Measurements from ENCODE around the gene JAK1.

The JAK1 gene

DNA sequence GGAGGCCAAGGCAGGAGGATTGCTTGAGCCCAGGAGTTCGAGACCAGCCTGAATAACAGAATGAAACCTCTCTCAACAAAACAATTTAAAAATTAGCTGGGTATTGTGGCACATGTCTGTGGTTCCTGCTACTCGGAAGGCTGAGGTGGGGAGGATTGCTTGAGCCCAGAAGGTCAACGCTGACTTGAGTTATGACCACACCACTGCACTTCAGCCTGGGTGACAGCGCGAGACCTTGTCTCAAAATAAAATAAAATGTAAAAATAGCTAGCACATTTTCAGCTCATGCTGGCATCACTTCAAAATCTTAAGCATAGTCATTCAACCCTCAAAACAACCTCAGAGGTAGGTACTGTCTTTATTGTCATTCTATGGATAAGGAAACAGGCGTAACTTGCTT lies 6.4 kb downstream of the JAK1 start:
- H3K9me3 ChIP-seq (ENCODE audit: severe bottlenecking) = no peaks in the 10 kb centered on the region
- H3K36me3 ChIP-seq = no peaks in the 10 kb centered on the region
- no peak overlapping the region for H3K27ac ChIP-seq
- no peak for DNase-seq
- TF ChIP-seq CTCF (IDR thresholded peaks at IDR 0.05; ENCODE audit: low read depth, low read length) = no peak
- no peak overlapping the region for H3K4me3 ChIP-seq (ENCODE audit: low read depth, low read length)
- no peaks in the 10 kb centered on the region for H3K27me3 ChIP-seq (ENCODE audit: insufficient read depth, low read depth, severe bottlenecking)

DNA sequence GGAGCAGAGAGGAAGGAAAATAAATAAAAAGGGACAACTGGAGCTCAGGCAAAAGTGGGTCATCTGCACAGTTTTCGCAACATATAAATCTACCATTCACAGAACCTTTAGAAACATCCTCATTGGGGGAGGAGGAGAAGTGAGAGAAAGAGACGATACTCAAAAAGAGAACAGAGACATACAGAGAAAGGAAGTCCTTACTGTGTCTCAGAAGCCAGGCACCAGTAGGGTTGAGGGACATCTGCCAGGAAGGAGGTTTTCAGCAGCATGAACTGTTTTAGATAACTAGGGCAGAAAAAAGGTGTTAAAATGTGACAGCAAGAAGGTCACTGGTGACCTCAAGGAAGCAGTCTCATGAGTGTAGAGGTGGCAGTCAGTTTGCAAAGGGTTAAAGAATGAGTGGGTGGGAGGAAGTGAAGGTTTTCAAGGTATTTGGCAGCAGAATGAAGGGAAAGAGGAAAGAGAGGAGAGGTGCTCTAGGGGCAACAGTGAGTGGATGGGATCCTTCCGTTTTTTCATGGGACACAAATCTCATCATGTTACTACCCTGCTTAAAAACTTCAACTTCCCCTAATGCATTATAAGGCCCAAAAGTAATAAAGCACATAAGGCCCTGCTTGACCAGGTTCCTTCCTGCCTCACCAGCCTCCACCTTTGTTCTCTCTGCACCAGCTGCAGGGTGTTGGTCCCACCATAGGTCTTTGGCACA lies 9.5 kb downstream of the JAK1 start:
- Histone ChIP-seq H3K4me3 (ENCODE audit: low read depth, low read length) (no peak overlapping the region), H3K27me3 (ENCODE audit: insufficient read depth, low read depth, severe bottlenecking) (no peaks in the 10 kb centered on the region), H3K27ac (no peak overlapping the region), H3K9me3 (ENCODE audit: severe bottlenecking) (no peaks in the 10 kb centered on the region), H3K36me3 (no peaks in the 10 kb centered on the region)
- TF ChIP-seq CTCF (IDR thresholded peaks at IDR 0.05; ENCODE audit: low read depth, low read length) = no peak
- DNase-seq = no peak

DNA sequence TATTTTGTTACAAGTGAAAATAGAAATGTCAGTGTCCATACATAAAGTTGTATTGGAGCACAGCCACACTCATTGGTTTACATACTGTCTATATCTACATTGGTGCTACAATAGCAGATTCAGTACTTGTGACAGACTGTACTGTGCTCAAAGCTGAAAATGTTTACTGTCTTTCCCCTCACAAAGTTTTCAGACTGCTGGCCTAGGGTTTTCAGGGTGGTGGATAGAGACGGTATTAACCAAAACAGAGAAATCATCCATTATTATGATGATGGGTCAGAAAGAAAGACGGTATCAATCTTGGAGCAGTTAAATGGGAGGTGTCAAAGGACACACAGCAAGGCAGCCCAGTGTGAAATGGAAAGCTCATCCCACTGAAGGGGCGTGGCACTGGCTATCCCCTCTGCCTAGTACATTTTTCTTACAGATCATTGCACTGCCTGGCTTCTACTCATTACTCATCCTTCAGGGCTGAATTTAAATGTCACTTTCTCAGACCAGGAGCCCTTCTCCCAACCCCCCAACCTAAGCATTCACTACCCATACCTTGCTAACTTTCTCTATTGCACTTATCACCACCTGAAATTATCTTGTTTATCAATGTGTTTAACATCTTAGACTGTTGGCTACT lies 10.2 kb downstream of the JAK1 start:
- DNase-seq = no peak
- Histone ChIP-seq H3K36me3 (no peaks in the 10 kb centered on the region), H3K27ac (no peak overlapping the region), H3K27me3 (ENCODE audit: insufficient read depth, low read depth, severe bottlenecking) (no peaks in the 10 kb centered on the region), H3K9me3 (ENCODE audit: severe bottlenecking) (no peaks in the 10 kb centered on the region), H3K4me3 (ENCODE audit: low read depth, low read length) (no peak overlapping the region)
- TF ChIP-seq CTCF (IDR thresholded peaks at IDR 0.05; ENCODE audit: low read depth, low read length) = no peak

GRCh38 chr1:64955097-64956009 lies 11.0 kb downstream of the JAK1 start:
- no peak for DNase-seq
- Histone ChIP-seq H3K36me3 (no peaks in the 10 kb centered on the region), H3K4me3 (ENCODE audit: low read depth, low read length) (no peak overlapping the region), H3K27ac (no peak overlapping the region), H3K9me3 (ENCODE audit: severe bottlenecking) (no peaks in the 10 kb centered on the region), H3K27me3 (ENCODE audit: insufficient read depth, low read depth, severe bottlenecking) (no peaks in the 10 kb centered on the region)
- TF ChIP-seq CTCF (IDR thresholded peaks at IDR 0.05; ENCODE audit: low read depth, low read length) = no peak

GRCh38 chr1:64953241-64953640 lies 13.1 kb downstream of the JAK1 start:
- Histone ChIP-seq H3K9me3 (ENCODE audit: severe bottlenecking) (no peaks in the 10 kb centered on the region), H3K27me3 (ENCODE audit: insufficient read depth, low read depth, severe bottlenecking) (no peaks in the 10 kb centered on the region), H3K36me3 (no peaks in the 10 kb centered on the region), H3K4me3 (ENCODE audit: low read depth, low read length) (no peak overlapping the region), H3K27ac (no peak overlapping the region)
- TF ChIP-seq CTCF (IDR thresholded peaks at IDR 0.05; ENCODE audit: low read depth, low read length) = no peak
- no peak for DNase-seq

Data from WERI-Rb-1 (cell line).